Fibroblast of skin of abdomen (primary cell): Measurements from ENCODE around the gene BPTF.
"Not testable (repeated sequence)": the region's sequence is repeated elsewhere in the genome, so short reads cannot be mapped to it uniquely, and the experiment has no call there.

ENCODE experiments used
- DNase-seq: peaks from one replicate; pipeline ENCODE4 v3.0.0-alpha.2; 2013

The BPTF gene

GRCh38 chr17:68019336-68019674 is 194.0 kb downstream of the BPTF start:
- no peak for DNase-seq

GRCh38 chr17:68019675-68020408 is 194.5 kb downstream of the BPTF start:
- DNase-seq, result peak; percentile 95

GRCh38 chr17:68020409-68020756 is 195.1 kb downstream of the BPTF start:
- no peak for DNase-seq

GRCh38 chr17:68020791-68021190 is 195.5 kb downstream of the BPTF start:
- not testable (repeated sequence) for DNase-seq

- no peak for DNase-seq
These were observed 196.7 kb downstream of the BPTF start for GRCh38 chr17:68021963-68022362.

GRCh38 chr17:68022547-68022946 is 197.2 kb downstream of the BPTF start:
- DNase-seq, result not testable (repeated sequence)

GRCh38 chr17:68029512-68030215 is 204.4 kb downstream of the BPTF start:
- DNase-seq, result no peak
